SH-SY5Y (cell line): Measurements from ENCODE around the gene DNER.

ENCODE experiments used
- GATA2 ChIP-seq: IDR thresholded peaks from 2 replicates; pipeline ENCODE4 v1.6.1; 2011; ENCODE audit warnings: mild to moderate bottlenecking, low read depth, low read length
- GATA3 ChIP-seq: IDR thresholded peaks from 2 replicates; pipeline ENCODE4 v1.6.1; 2011; ENCODE audit warnings: low read depth, mild to moderate bottlenecking, low read length, moderate library complexity

- TF ChIP-seq GATA2 (no peak), GATA3 (no peak)
Measured at GRCh38 chr2:229501051-229501794, 213.1 kb downstream of the DNER start.
